Activated naive CD4-positive, alpha-beta T cell treated with anti-CD3 and anti-CD28 coated beads, Interleukin-2, amount 50 U/mL, for 24 hours (primary cell): ENCODE results near the gene ESRRA.

Experiments used
- H3K27ac Mint-ChIP-seq: one replicate; pipeline ENCODE4 v1.8.0; 2021; ENCODE audit warnings: mild to moderate bottlenecking, mixed read lengths
- H3K27me3 Mint-ChIP-seq: one replicate; pipeline ENCODE4 v1.8.0; 2021; ENCODE audit warnings: mixed read lengths
- H3K36me3 Mint-ChIP-seq: one replicate; pipeline ENCODE4 v1.8.0; 2021; ENCODE audit warnings: mixed read lengths
- H3K4me1 Mint-ChIP-seq: one replicate; pipeline ENCODE4 v1.8.0; 2021; ENCODE audit warnings: mixed read lengths
- H3K4me3 Mint-ChIP-seq: one replicate; pipeline ENCODE4 v1.8.0; 2021; ENCODE audit warnings: mild to moderate bottlenecking, mixed read lengths
- H3K9me3 Mint-ChIP-seq: one replicate; pipeline ENCODE4 v1.8.0; 2021; ENCODE audit warnings: mixed read lengths

ESRRA gene

GRCh38 chr11:64284962-64285884 is 20.1 kb upstream of the ESRRA start, which contains the start of gene GPR137:
Gene GPR137 (plus strand): TSS chr11:64285848. CDS start chr11:64286525, 677 bp downstream.
- H3K36me3 Mint-ChIP-seq = no peaks in the 10 kb centered on the region

GRCh38 chr11:64285885-64286800 is 19.2 kb upstream of the ESRRA start:
- peaks cover 24% of the 10 kb centered on the region for H3K4me1 Mint-ChIP-seq
- peaks cover 5% of the 10 kb centered on the region for H3K27me3 Mint-ChIP-seq
- peak overlapping the region; percentile 88 for H3K4me3 Mint-ChIP-seq
- no peak overlapping the region for H3K27ac Mint-ChIP-seq
- H3K36me3 Mint-ChIP-seq = peaks cover 2% of the 10 kb centered on the region
- no peaks in the 10 kb centered on the region for H3K9me3 Mint-ChIP-seq

More at GRCh38 chr11:64284962-64285884, 20.1 kb upstream of the ESRRA start, which contains the start of gene GPR137:
- Mint-ChIP-seq H3K4me1 (peaks cover 20% of the 10 kb centered on the region), H3K4me3 (peak within 1 kb of the TSS; percentile 88), H3K9me3 (no peaks in the 10 kb centered on the region), H3K27ac (peak within 1 kb of the TSS; percentile 96), H3K27me3 (no peaks in the 10 kb centered on the region)

DNA sequence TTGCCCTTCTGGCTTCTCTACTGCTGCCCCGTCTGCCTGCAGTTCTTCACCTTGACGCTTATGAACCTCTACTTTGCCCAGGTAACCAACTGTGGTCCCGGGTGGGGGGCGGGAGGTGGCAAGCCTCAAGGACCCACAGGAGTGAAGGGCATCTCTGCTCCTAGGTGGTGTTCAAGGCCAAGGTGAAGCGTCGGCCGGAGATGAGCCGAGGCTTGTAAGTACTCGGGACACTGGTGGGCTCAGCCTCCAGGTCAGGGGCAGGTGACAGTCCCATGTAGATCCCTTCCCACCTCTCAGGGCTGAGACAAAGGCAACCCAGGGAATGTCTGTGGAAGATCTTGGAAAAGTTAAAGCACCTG is 18.5 kb upstream of the ESRRA start:
- Mint-ChIP-seq H3K4me3 (peak overlapping the region; percentile 84), H3K4me1 (peaks cover 24% of the 10 kb centered on the region), H3K27ac (no peak overlapping the region), H3K27me3 (peaks cover 5% of the 10 kb centered on the region), H3K9me3 (no peaks in the 10 kb centered on the region), H3K36me3 (peaks cover 2% of the 10 kb centered on the region)

GRCh38 chr11:64287676-64288352 is 17.5 kb upstream of the ESRRA start:
- Mint-ChIP-seq H3K9me3 (no peaks in the 10 kb centered on the region), H3K36me3 (peaks cover 2% of the 10 kb centered on the region), H3K27me3 (peaks cover 7% of the 10 kb centered on the region), H3K4me1 (peaks cover 23% of the 10 kb centered on the region), H3K27ac (no peak overlapping the region), H3K4me3 (peak overlapping the region; percentile 39)

DNA sequence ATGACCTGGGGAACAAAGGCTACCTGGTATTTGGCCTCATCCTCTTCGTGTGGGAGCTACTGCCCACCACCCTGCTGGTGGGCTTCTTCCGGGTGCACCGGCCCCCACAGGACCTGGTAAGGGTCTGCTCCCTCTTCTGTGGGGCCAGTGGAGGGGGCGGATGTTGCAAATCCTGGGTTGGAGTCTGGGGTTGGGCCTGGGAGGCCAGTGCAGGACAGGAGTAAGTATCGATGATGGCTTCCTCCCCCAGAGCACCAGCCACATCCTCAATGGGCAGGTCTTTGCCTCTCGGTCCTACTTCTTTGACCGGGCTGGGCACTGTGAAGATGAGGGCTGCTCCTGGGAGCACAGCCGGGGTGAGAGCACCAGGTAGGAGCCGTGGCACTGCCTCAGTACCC is 17.0 kb upstream of the ESRRA start:
- Mint-ChIP-seq H3K27ac (no peak overlapping the region), H3K27me3 (peaks cover 10% of the 10 kb centered on the region), H3K36me3 (peaks cover 2% of the 10 kb centered on the region), H3K4me3 (no peak overlapping the region), H3K9me3 (no peaks in the 10 kb centered on the region), H3K4me1 (peaks cover 18% of the 10 kb centered on the region)

DNA sequence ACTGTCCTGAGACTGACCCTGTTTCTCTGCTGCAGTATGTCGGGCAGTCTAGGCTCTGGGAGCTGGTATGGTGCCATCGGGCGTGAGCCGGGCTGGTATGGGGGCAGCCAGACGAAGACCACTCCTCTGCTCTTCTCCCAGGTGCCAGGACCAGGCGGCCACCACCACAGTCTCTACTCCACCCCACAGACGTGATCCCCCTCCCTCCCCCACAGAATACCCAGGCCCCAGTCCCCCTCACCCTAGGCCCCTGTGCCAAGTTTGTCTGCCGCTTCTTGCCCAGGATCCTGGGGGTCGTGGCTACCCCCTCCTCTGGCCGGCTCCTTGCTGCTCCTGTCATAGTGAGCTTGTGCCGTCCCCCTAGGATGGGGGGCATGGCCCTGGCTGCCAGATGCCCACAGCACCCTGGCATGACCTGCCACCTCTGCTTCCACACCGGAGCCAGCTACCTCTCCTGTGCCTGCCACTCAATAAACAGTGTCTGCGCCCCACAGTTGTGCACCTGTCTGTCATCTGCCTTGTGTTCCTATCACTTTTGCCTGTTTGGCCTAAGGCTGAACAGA is 16.2 kb upstream of the ESRRA start:
- Mint-ChIP-seq H3K36me3 (peaks cover 2% of the 10 kb centered on the region), H3K27me3 (peaks cover 15% of the 10 kb centered on the region), H3K4me1 (peaks cover 13% of the 10 kb centered on the region), H3K4me3 (no peak overlapping the region), H3K27ac (peak overlapping the region; percentile 35), H3K9me3 (no peaks in the 10 kb centered on the region)

- peaks cover 13% of the 10 kb centered on the region for H3K4me1 Mint-ChIP-seq
- H3K9me3 Mint-ChIP-seq = no peaks in the 10 kb centered on the region
- H3K27me3 Mint-ChIP-seq = peaks cover 21% of the 10 kb centered on the region
- H3K36me3 Mint-ChIP-seq = peaks cover 2% of the 10 kb centered on the region
- peak overlapping the region; percentile 77 for H3K4me3 Mint-ChIP-seq
- peak overlapping the region; percentile 30 for H3K27ac Mint-ChIP-seq
These were observed 14.7 kb upstream of the ESRRA start for GRCh38 chr11:64290352-64291261.

GRCh38 chr11:64291262-64291751 is 14.0 kb upstream of the ESRRA start, which contains the start of gene KCNK4:
Gene KCNK4 (plus strand): TSS chr11:64291302. CDS start chr11:64293019, 1,717 bp downstream.
- Mint-ChIP-seq H3K36me3 (peaks cover 2% of the 10 kb centered on the region), H3K27me3 (peaks cover 24% of the 10 kb centered on the region), H3K9me3 (no peaks in the 10 kb centered on the region), H3K27ac (peak within 1 kb of the TSS; percentile 30), H3K4me1 (peaks cover 12% of the 10 kb centered on the region), H3K4me3 (peak within 1 kb of the TSS; percentile 77)

- no peak overlapping the region for H3K27ac Mint-ChIP-seq
- H3K27me3 Mint-ChIP-seq = peaks cover 29% of the 10 kb centered on the region
- peaks cover 6% of the 10 kb centered on the region for H3K4me1 Mint-ChIP-seq
- H3K9me3 Mint-ChIP-seq = no peaks in the 10 kb centered on the region
- peaks cover 2% of the 10 kb centered on the region for H3K36me3 Mint-ChIP-seq
- H3K4me3 Mint-ChIP-seq = no peak overlapping the region
These were observed 13.4 kb upstream of the ESRRA start for GRCh38 chr11:64291752-64292459.

- Mint-ChIP-seq H3K4me1 (peaks cover 7% of the 10 kb centered on the region), H3K9me3 (no peaks in the 10 kb centered on the region), H3K4me3 (peak overlapping the region; percentile 64), H3K36me3 (peaks cover 2% of the 10 kb centered on the region), H3K27me3 (peaks cover 33% of the 10 kb centered on the region), H3K27ac (no peak overlapping the region)
These were observed 12.7 kb upstream of the ESRRA start for GRCh38 chr11:64292460-64293254.

DNA sequence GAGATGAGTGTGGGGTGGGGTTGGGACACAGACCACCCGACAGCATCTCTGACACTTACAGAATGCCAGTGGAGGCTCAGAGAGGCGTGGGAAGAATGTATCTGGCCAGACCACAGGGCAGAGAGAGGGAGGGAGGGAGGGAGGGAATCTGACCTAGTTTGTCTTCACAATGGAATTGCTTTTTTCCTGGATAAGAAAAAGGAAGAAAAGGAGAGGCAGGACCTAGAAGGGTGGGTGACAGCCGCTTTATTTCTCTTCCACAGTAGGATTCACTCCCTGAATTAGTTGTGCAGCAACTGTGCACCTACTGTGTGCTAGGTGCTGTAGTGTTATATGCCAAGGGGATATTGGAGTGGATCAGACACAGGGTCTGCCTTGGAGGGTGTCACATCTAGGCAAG is 10.6 kb upstream of the ESRRA start:
- peaks cover 41% of the 10 kb centered on the region for H3K27me3 Mint-ChIP-seq
- H3K36me3 Mint-ChIP-seq = peaks cover 2% of the 10 kb centered on the region
- H3K27ac Mint-ChIP-seq = peak overlapping the region; percentile 20
- no peaks in the 10 kb centered on the region for H3K9me3 Mint-ChIP-seq
- H3K4me1 Mint-ChIP-seq = peaks cover 12% of the 10 kb centered on the region
- H3K4me3 Mint-ChIP-seq = no peak overlapping the region

- H3K4me3 Mint-ChIP-seq = no peak overlapping the region
- no peaks in the 10 kb centered on the region for H3K36me3 Mint-ChIP-seq
- H3K27me3 Mint-ChIP-seq = peaks cover 42% of the 10 kb centered on the region
- H3K9me3 Mint-ChIP-seq = no peaks in the 10 kb centered on the region
- peaks cover 16% of the 10 kb centered on the region for H3K4me1 Mint-ChIP-seq
- no peak overlapping the region for H3K27ac Mint-ChIP-seq
These were observed 9.6 kb upstream of the ESRRA start for GRCh38 chr11:64295760-64296159.

DNA sequence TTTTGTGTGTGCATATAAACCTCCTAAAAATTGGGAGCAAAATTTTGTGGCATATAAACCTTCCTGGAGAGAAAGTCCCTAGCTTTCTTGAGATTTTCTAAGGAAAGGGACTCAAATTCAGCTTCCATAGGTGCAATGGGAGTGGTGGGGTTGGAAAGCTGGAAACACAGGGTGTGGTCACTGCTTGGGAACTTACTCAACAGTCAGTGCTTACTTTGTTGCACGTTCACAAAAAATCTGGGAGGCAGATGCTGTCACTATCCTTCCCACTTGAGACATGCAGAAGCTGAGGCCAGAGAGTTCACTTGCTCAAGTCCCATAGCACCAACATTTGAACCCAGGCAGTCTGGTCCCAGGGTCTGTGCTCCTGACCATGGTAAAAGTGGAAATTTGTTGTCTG is 9.1 kb upstream of the ESRRA start:
- Mint-ChIP-seq H3K4me1 (peaks cover 17% of the 10 kb centered on the region), H3K36me3 (no peaks in the 10 kb centered on the region), H3K9me3 (no peaks in the 10 kb centered on the region), H3K27ac (no peak overlapping the region), H3K27me3 (peaks cover 43% of the 10 kb centered on the region), H3K4me3 (no peak overlapping the region)
